C4-2B (cell line): ENCODE results near the gene PPP1CA.

Source experiments
- ZFX ChIP-seq: fragments of 450-650 bp; IDR thresholded peaks from 2 replicates; pipeline ENCODE4 v1.6.1; 2017
- TF ChIP-seq, protein P1 (sequence below): fragments of 450-650 bp; conservative IDR thresholded peaks from 2 replicates; pipeline ENCODE4 v1.5.1; 2017; ENCODE audit warnings: mild to moderate bottlenecking

- TF ChIP-seq, protein P1, sequence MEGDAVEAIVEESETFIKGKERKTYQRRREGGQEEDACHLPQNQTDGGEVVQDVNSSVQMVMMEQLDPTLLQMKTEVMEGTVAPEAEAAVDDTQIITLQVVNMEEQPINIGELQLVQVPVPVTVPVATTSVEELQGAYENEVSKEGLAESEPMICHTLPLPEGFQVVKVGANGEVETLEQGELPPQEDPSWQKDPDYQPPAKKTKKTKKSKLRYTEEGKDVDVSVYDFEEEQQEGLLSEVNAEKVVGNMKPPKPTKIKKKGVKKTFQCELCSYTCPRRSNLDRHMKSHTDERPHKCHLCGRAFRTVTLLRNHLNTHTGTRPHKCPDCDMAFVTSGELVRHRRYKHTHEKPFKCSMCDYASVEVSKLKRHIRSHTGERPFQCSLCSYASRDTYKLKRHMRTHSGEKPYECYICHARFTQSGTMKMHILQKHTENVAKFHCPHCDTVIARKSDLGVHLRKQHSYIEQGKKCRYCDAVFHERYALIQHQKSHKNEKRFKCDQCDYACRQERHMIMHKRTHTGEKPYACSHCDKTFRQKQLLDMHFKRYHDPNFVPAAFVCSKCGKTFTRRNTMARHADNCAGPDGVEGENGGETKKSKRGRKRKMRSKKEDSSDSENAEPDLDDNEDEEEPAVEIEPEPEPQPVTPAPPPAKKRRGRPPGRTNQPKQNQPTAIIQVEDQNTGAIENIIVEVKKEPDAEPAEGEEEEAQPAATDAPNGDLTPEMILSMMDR = no peak
- TF ChIP-seq ZFX = no peak
These were observed 22.3 kb downstream of the PPP1CA start for GRCh38 chr11:67379061-67380058.
